D721Med (cell line): Measurements from ENCODE around the gene PHETA1.

Experiments used
- DNase-seq: peaks from one replicate; pipeline ENCODE4 v3.0.0; 2011; ENCODE audit warnings: low spot score; ENCODE audit not compliant: insufficient read length
- FAIRE-seq: peaks from 2 replicates; lab custom pipeline; 2011; peaks lifted over from hg19 to GRCh38; lab: Jason Lieb, UNC
- CTCF ChIP-seq: IDR thresholded peaks from 2 replicates; pipeline ENCODE4 v1.5.1; 2012; ENCODE audit warnings: mild to moderate bottlenecking, control low read depth; ENCODE audit not compliant: insufficient read depth; ENCODE audit errors: missing control alignments

PHETA1 gene

GRCh38 chr12:111408686-111409402 lies 39.9 kb upstream of the PHETA1 start:
- DNase-seq (no peak), FAIRE-seq (no peak)
- no peak for TF ChIP-seq CTCF

- TF ChIP-seq CTCF: no peak
- DNase-seq (no peak), FAIRE-seq (no peak)
Observed at GRCh38 chr12:111408116-111408440, 39.2 kb upstream of the PHETA1 start.

GRCh38 chr12:111407377-111408115 lies 38.7 kb upstream of the PHETA1 start:
- FAIRE-seq (no peak), DNase-seq (no peak)
- TF ChIP-seq CTCF: no peak

GRCh38 chr12:111406474-111407376 lies 37.8 kb upstream of the PHETA1 start:
- FAIRE-seq: no peak
- no peak for TF ChIP-seq CTCF
- DNase-seq: no peak

GRCh38 chr12:111405859-111406473 lies 37.1 kb upstream of the PHETA1 start, which contains the start of gene SH2B3:
Gene SH2B3 (plus strand): TSS chr12:111405923. CDS start chr12:111418146, 12,223 bp downstream.
- FAIRE-seq (no peak), DNase-seq (no peak)
- no peak for TF ChIP-seq CTCF

GRCh38 chr12:111405149-111405858 lies 36.4 kb upstream of the PHETA1 start:
- TF ChIP-seq CTCF: peak; percentile 32
- FAIRE-seq (no peak), DNase-seq (peak; percentile 99)
